AG09309 (cell line): Measurements from ENCODE around the gene KRTAP9-1.
"Not testable (repeated sequence)": the region's sequence is repeated elsewhere in the genome, so short reads cannot be mapped to it uniquely, and the experiment has no call there.

Experiments used
- DNase-seq: peaks from one replicate; pipeline ENCODE4 v3.0.0-alpha.2; 2010; ENCODE audit warnings: low read depth
- H3K4me3 ChIP-seq: 2 replicates; pipeline ENCODE4 v1.5.1; 2011; ENCODE audit warnings: mild to moderate bottlenecking, low read depth, low read length, moderate library complexity; ENCODE audit not compliant: control insufficient read depth
- CTCF ChIP-seq: IDR thresholded peaks from 2 replicates; pipeline ENCODE4 v1.5.1; 2011; ENCODE audit warnings: mild to moderate bottlenecking, low read depth, low read length, inconsistent platforms; ENCODE audit not compliant: insufficient read depth, control insufficient read depth; ENCODE audit errors: missing control alignments

Gene KRTAP9-1

GRCh38 chr17:41149652-41149985 lies 40.1 kb upstream of the KRTAP9-1 start, which contains the start of gene KRTAP4-5:
Gene KRTAP4-5 (minus strand): TSS chr17:41149825. CDS start chr17:41149767, 58 bp downstream.
- no peak within 1 kb of the TSS for H3K4me3 ChIP-seq
- TF ChIP-seq CTCF, result no peak
- no peak for DNase-seq

GRCh38 chr17:41150026-41150425 lies 39.7 kb upstream of the KRTAP9-1 start:
- H3K4me3 ChIP-seq, result no peak overlapping the region
- TF ChIP-seq CTCF, result no peak
- no peak for DNase-seq

- DNase-seq, result no peak
- H3K4me3 ChIP-seq, result no peak overlapping the region
- no peak for TF ChIP-seq CTCF
Measured at GRCh38 chr17:41151525-41151924, 38.2 kb upstream of the KRTAP9-1 start.

GRCh38 chr17:41153856-41154255 lies 35.8 kb upstream of the KRTAP9-1 start:
- no peak for DNase-seq
- H3K4me3 ChIP-seq, result no peak overlapping the region
- no peak for TF ChIP-seq CTCF

GRCh38 chr17:41160190-41160589 lies 29.5 kb upstream of the KRTAP9-1 start:
- not testable (repeated sequence) for DNase-seq, H3K4me3 ChIP-seq

- no peak for DNase-seq
- no peak for TF ChIP-seq CTCF
- no peak within 1 kb of the TSS for H3K4me3 ChIP-seq
Measured at GRCh38 chr17:41160648-41161047, 29.0 kb upstream of the KRTAP9-1 start, which contains the start of gene KRTAP4-4. Gene KRTAP4-4 (minus strand): TSS chr17:41160748. CDS start chr17:41160691, 57 bp downstream.

GRCh38 chr17:41163828-41164227 lies 25.9 kb upstream of the KRTAP9-1 start:
- DNase-seq, result no peak
- TF ChIP-seq CTCF, result no peak
- H3K4me3 ChIP-seq, result no peak overlapping the region
